NCI-H1930 (cell line): ENCODE measurements around the gene UBAC2.

Experiments
- DNase-seq, 2 experiments: peaks; one replicate each; lab custom pipeline; 2025; lab: John Stamatoyannopoulos, UW

The UBAC2 gene

DNA sequence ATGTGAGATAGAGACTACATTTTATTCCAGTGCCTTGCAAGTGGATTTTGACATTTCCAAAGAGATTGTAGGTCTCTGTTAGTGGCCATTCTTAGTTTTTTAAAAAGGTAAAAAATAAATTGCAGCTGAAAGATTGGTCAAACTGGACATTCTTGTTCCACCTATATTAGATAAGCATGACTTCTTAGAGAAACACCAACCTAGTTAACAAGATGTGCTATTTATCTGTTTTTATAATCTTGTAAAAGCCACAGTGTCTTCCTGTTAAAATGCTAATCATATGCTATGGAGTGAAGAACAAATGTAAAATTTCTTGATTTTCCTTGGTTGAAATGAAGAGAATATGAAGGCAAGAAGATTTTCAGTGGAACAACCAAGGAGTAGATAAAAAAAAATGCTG is 140.0 kb downstream of the UBAC2 start:
- no peak for DNase-seq

DNA sequence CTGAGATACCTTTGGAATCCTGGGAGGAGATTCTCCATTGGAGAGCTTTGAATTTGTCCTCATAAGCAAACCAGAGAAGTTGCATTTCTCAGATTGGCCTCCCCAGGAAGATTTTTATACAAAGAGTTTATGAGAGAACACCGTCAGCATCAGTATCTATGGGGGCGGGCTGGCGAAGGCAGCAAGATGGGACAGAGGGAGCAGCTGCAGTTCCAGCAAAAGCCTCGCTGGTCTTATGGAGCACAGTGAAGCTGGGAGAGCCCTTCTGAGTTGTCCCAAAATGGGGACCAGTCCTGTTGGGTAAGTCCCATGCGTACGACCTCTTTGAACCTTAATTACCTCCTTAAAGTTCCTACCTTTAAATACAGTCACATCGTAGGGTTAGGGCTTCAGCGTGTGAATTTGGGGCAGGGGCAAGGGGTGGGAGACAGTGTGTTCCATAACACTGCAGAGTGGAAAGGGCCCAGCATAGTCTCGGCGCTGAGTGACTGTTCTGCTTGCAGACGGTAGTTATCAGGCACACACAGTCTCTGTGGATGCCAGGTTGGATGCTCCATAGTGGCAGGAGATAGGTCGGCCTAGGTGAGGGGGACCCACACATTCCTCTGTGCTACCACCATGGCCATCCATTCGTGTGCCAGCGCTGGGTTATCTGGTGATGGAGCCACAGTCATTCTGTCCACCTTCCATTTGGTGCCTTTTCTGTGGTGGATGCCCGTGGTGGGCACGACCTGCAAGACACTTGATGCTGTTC is 141.5 kb downstream of the UBAC2 start:
- DNase-seq: no peak

- DNase-seq: no peak
Observed at GRCh38 chr13:99342723-99343315, 142.2 kb downstream of the UBAC2 start.

DNA sequence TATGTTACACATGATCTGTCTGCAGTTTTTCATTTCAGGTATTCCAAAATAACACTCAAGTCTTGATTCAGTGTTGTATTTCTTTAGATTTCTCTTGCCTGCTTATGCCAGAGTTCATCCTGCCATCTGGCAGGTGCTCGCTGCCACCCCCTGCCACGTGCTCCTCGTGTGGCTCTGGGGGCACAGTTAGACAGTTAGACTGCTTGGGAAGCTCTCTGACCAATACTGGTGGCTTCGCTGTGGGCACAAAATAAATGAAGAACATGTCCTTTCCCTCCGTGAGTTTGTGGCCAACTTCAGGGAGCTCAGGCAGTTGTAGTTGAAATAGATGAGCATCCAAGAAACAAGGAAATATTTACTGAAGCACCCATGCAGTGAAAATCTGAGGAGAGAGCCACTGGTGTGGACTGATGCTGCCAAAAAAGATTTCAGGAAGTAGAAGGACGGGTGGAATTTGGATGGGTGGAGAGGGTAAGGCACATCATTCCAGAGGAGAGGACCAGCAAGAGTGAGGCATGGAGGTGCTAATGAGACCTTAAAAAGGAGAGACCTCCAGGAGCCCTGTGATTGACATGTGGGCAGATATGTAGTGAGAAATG is 144.1 kb downstream of the UBAC2 start:
- no peak for DNase-seq

GRCh38 chr13:99345345-99345744 is 144.7 kb downstream of the UBAC2 start:
- no peak for DNase-seq

- no peak for DNase-seq
Observed at GRCh38 chr13:99346335-99347042, 145.8 kb downstream of the UBAC2 start.

GRCh38 chr13:99347335-99347878 is 146.8 kb downstream of the UBAC2 start:
- no peak for DNase-seq

- no peak for DNase-seq
Observed at GRCh38 chr13:99347911-99348451, 147.3 kb downstream of the UBAC2 start.

DNA sequence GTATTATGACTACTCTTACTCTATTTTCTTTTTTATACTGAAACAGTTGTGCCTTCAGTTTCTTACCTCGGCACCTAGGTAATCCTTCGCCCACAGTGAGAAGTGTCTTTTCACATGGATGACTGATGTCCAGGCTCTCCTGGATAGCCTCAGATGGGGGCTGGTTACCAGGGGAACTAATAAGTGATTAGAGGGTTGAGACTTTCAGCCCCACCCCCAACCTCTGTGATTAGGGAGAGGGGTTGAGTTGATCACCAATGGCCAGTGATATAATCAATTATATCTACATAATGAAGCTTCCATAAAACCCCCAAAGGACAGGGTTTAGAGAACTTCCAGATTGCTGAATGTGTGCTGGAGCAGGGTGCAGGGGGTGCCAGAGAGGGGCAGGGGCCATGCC is 149.5 kb downstream of the UBAC2 start:
- no peak for DNase-seq

- no peak for DNase-seq
Observed at GRCh38 chr13:99351772-99352171, 151.1 kb downstream of the UBAC2 start.

- no peak for DNase-seq
Observed at GRCh38 chr13:99352351-99353245, 151.9 kb downstream of the UBAC2 start.

GRCh38 chr13:99353246-99353600 is 152.6 kb downstream of the UBAC2 start:
- no peak for DNase-seq

- no peak for DNase-seq
Observed at GRCh38 chr13:99353836-99354235, 153.2 kb downstream of the UBAC2 start.

DNA sequence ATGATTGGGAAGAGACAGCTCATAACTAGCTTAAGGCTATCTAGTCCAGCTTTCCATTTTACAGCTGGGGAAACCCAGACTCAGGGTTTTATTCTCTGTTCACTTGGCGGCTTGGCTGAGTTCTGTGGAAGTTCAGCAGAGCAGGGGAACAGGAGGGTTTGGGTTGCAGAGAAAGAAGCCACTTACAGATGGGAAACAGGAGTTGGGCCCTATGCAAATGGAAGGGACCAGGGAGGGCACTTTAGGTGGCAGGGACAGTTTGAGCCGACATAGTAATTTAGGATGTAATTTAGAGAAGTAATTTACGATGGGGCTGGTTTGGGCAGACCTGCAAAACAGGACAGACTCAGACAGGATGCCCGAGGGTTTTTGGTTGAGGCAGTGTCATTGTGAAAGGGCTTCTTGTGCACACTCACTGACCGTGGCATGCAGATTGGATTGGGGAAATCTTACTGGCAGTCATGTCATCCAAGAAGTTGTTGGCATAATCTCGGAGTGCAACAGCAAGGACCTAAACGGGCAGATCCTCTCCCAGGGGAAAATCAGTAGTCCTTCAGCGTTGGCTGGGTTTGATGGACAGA is 153.8 kb downstream of the UBAC2 start:
- DNase-seq: no peak

GRCh38 chr13:99355267-99356011 is 154.8 kb downstream of the UBAC2 start:
- DNase-seq: no peak

DNA sequence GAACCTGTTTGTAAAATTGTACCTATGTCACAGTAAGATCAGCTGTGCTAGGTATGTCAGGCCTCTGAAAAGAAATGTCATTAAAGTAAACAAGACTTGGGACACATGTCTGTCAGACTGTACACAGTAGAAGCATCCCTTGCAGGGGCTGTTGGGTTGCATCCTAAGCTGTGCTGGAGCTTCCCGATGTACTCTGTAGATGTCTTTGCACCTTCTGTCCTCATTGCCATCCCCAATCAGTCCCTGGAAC is 155.3 kb downstream of the UBAC2 start:
- DNase-seq: no peak

DNA sequence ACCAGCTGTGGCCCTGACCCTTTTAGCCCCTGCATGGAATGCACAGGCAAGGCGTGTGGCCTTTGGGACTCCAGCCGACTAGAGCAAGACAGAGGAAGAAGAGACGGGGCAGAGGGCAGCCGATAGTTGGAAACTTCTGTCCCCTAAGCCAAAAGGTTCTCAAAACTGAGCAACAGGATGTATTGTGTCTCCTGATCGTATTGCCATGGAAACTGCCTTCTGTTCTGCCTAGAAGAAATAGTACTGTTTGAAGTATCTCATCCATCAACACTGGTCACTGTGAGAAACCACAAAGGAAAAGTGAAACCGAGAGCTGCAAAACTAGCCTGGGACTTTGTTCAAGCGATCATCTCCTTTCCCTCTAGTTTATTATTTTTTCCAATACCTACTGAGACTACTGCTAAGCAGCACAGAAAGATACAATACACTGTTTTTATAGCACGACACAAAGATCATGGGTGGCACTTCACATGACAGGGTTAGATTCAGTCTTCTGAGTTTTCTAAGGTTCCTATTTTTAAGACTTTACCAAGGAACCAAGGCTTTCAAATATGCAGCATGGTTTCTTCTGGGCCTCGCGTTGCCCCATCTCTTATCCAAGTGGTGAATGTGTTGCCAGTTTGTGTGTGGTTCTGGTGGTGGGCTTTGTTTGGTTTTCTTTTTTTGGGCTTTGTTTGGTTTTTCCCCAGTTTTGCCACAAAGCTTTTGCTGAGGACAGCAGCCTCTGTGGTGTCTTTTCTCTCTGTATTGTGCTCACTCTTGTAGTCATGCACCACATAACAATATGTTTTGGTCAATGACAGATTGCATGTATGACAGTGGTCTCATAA is 155.8 kb downstream of the UBAC2 start:
- DNase-seq: no peak

DNA sequence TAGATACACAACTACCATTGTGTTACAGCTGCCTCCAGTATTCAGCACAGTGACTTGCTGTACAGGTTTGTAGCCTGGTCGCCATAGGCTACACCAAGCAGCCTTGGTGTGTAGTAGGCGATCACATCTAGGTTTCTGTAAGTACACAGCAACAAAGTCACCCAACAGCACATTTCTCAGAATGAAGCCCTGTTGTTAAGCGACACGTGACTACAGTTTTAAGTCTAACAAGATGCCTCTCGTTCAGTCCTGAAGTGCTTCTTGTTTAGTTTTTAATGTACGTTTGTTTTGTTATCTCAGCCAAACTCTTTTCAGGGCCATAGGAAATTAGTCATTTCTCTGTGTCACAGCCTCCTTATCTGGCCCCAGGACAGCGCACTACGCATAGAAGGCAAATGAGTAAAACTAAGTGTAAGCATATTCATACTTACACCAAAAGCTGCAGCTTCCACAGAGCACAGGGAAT is 156.5 kb downstream of the UBAC2 start:
- DNase-seq: no peak

DNA sequence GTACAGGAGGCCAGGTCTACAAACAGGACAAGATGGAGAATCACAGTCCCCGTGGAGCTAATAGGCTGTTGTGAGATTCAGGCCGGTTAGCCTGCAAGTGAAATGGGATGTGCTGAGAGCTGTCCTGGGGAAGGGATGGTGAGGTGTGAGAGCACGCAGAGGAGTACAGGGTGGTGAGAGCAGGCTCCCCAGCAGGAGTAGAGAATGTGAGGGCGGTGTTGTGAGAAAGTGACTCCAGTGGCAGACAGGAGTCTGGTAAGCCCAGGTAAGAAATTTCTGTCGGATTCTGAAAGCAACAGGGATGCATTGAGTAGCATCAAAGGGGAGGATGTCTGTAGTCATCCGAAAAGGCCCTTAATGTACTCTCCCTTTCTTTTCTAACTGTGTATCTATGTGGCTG is 157.3 kb downstream of the UBAC2 start:
- no peak for DNase-seq

- DNase-seq: no peak
Observed at GRCh38 chr13:99359528-99359927, 158.9 kb downstream of the UBAC2 start.
